Small intestine (tissue), 7 donors: Measurements from ENCODE around the gene AQP3. TPM values are rescaled to one million over a fixed set of nuclear protein-coding genes. Genes with fewer than 3 reads are reported as not detected.
A peak's percentile ranks its signal among the peaks of the same experiment; 100 is the strongest.

ENCODE experiments used
- DNase-seq, 2 donors: peaks; one replicate each; pipeline versions ENCODE4 v3.0.0 to v3.0.0-alpha.2; 2013
- FAIRE-seq: peaks from 2 replicates; lab custom pipeline; 2012; peaks lifted over from hg19 to GRCh38; lab: Jason Lieb, UNC
- H3K27ac ChIP-seq, 3 donors: one replicate each; pipeline ENCODE4 v1.5.1; 2013; ENCODE audit warnings: low read length in 2 of 3, mild to moderate bottlenecking in 2 of 3, control low read depth in 1 of 3, inconsistent platforms in 1 of 3, low read depth in 1 of 3, moderate library complexity in 1 of 3
- H3K27me3 ChIP-seq, 3 donors: one replicate each; pipeline ENCODE4 v1.6.1; 2013; ENCODE audit warnings: low read length in 3 of 3, inconsistent platforms in 1 of 3; ENCODE audit not compliant: control insufficient read depth in 3 of 3, insufficient read depth in 3 of 3
- H3K36me3 ChIP-seq, 3 donors: one replicate each; pipeline ENCODE4 v1.6.1; 2013; ENCODE audit warnings: low read length in 3 of 3, inconsistent platforms in 1 of 3, low read depth in 1 of 3, mild to moderate bottlenecking in 1 of 3, moderate library complexity in 1 of 3; ENCODE audit not compliant: control insufficient read depth in 3 of 3, insufficient read depth in 2 of 3
- H3K4me1 ChIP-seq, 3 donors: one replicate each; pipeline ENCODE4 v1.6.1; 2013; ENCODE audit warnings: low read length in 2 of 3, inconsistent platforms in 1 of 3, low read depth in 1 of 3, mild to moderate bottlenecking in 1 of 3, moderate library complexity in 1 of 3; ENCODE audit not compliant: control insufficient read depth in 3 of 3, insufficient read depth in 2 of 3
- H3K4me3 ChIP-seq, 3 donors: one replicate each; pipeline ENCODE4 v1.5.1; 2013; ENCODE audit warnings: low read length in 3 of 3, control low read depth in 1 of 3, inconsistent platforms in 1 of 3, low read depth in 1 of 3, mild to moderate bottlenecking in 1 of 3, moderate library complexity in 1 of 3
- H3K9me3 ChIP-seq, 2 donors: one replicate each; pipeline ENCODE4 v1.6.1; 2013; ENCODE audit warnings: low read depth in 1 of 2, low read length in 1 of 2; ENCODE audit not compliant: control insufficient read depth in 2 of 2, insufficient read depth in 1 of 2
- WGBS, 3 donors: extraction: QIAGEN DNeasy Blood & Tissue Kit; methylation state at CpG; one replicate each; pipeline ENCODE4 v1.1.7; 2013; 5-methylcytosine and 5-hydroxymethylcytosine counted together
- polyA plus RNA-seq, 4 donors: library from polyadenylated mRNA; stranded (reverse) in 3 of 4; unstranded in 1 of 4; fragments of 200-250 nt in 3 of 4; fragments of 120-200 nt in 1 of 4; gene quantifications; one replicate each; pipeline versions ENCODE4 v1.2.1 to v1.2.3, GENCODE V29; 2013
- donor health status: healthy with polysubstance abuse.
- donor health status: control.
- donor health status: control.
- donor health status: Bipolar disorder and iron deficiency.
- donor health status: healthy.

Gene AQP3
- polyA plus RNA-seq, 4 donors, result 36.6 to 173 (median 138) TPM

DNA sequence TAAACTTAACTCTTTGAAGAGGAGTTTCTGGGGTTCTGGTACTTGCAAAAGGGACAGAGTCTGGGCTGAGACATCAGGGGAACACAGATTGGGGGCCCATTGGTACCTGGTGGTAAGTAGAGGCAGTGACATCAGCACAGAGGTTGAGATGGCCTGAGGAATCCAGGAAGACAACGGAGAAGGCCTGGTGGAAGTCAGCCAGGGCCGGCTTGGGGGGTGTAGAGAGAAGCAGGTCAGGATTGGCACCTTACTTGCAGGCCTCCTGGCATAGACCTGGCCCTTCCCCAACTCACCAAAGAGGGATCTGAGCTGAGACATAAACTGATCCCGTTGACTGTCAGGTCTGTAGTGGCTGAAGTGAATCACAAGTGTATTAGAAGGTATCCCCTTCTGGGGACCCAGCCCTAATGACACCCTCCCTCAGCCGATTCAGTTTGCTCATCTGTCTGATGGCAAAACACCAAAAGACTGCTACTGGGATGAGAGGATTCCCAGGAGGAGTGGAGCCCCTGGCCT is 20.9 kb upstream of the AQP3 start:
- no peak for FAIRE-seq
- Histone ChIP-seq H3K9me3 (no peaks in the 10 kb centered on the region), H3K27me3 (no peaks in the 10 kb centered on the region), H3K4me1 (peaks cover 0 to 10% (median 0%) of the 10 kb centered on the region in 3 donors), H3K36me3 (peaks cover 26 to 87% (median 27%) of the 10 kb centered on the region in 3 donors), H3K27ac (no peak overlapping the region), H3K4me3 (no peak overlapping the region)
- no peak for DNase-seq
- 78 to 84% (median 83%) methylated on average over 4 of the region's 4 CpGs for WGBS, 3 donors

DNA sequence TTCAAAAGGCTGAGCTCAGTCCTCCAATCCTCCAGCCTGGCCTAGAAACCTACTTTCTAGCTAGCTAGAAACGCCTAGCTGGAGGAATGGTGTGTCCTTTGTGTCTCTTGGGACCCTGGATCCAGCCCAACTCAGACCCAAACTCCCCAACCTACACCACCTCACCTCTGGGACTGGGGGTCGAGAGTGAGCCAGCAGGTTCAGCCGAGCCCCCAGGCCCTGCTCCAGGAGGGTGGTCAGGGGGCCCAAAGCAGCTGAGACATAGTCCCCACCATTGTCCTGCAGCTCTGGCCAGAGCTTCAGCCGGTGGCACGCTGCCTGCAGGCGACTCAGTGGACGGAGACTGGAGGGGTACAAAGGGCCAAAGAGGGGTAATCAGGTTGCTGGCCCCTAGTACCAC is 20.1 kb upstream of the AQP3 start:
- H3K4me1 ChIP-seq, result peaks cover 0 to 7% (median 0%) of the 10 kb centered on the region in 3 donors
- H3K4me3 ChIP-seq, result no peak overlapping the region
- H3K27ac ChIP-seq, result no peak overlapping the region
- FAIRE-seq, result no peak
- peaks cover 27 to 94% (median 28%) of the 10 kb centered on the region in 3 donors for H3K36me3 ChIP-seq
- no peaks in the 10 kb centered on the region for H3K9me3 ChIP-seq
- no peaks in the 10 kb centered on the region for H3K27me3 ChIP-seq
- no peak for DNase-seq
- 81 to 91% (median 89%) methylated on average over 7 of the region's 7 CpGs for WGBS, 3 donors

DNA sequence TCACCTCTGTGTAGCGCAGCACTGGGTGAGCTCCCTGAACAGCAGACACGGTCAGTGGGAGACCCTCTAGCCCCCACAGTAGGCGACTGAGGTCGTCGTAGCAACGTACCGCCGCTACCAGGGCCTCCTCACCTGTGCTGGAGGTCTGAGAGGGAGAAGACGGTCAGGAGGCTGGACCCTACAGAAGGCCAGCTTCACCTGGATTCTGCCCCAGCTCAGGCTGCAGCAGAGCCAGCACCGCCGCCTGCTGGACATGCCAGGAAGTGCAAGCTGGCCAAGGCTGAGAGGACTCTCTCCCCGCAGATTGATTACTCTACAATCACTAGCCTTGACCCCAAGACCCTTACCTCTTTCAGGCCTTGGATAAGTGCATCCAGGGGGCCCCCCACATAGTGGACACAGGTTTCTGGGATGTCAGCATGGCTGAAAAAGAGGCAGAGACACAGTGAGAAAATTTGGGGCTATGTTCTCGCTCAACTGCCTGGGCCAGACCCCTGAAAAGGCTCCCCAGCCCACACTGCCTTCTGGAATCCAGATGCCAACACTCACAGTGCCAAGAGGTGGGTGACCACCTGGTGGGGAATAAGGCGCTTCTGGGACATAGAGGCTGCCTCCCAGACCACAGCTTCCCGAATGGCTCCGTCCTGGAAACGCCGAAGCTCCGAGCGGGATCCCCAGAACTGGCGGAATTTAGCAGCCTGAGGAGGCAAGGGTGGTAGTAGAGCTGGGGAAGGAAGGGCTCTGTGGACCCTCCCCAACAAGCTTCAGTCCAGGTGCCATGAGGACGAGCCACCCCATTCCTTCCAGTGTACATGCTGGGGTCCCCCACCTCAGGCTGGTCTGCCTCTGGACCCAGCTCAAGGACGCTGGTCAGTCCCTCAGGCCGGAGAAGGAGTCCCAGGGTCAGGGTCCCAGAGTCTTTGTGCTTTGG is 19.4 kb upstream of the AQP3 start:
- peak; percentile 62 to 69 for DNase-seq
- no peak for FAIRE-seq
- Histone ChIP-seq H3K4me1 (peaks cover 0 to under 1% (median 0%) of the 10 kb centered on the region in 3 donors), H3K9me3 (no peaks in the 10 kb centered on the region), H3K27me3 (no peaks in the 10 kb centered on the region), H3K4me3 (no peak overlapping the region), H3K36me3 (peaks cover 27 to 95% (median 28%) of the 10 kb centered on the region in 3 donors), H3K27ac (no peak overlapping the region)
- WGBS, 3 donors, result 71 to 79% (median 76%) methylated on average over 21 to 24 of the region's 24 CpGs

DNA sequence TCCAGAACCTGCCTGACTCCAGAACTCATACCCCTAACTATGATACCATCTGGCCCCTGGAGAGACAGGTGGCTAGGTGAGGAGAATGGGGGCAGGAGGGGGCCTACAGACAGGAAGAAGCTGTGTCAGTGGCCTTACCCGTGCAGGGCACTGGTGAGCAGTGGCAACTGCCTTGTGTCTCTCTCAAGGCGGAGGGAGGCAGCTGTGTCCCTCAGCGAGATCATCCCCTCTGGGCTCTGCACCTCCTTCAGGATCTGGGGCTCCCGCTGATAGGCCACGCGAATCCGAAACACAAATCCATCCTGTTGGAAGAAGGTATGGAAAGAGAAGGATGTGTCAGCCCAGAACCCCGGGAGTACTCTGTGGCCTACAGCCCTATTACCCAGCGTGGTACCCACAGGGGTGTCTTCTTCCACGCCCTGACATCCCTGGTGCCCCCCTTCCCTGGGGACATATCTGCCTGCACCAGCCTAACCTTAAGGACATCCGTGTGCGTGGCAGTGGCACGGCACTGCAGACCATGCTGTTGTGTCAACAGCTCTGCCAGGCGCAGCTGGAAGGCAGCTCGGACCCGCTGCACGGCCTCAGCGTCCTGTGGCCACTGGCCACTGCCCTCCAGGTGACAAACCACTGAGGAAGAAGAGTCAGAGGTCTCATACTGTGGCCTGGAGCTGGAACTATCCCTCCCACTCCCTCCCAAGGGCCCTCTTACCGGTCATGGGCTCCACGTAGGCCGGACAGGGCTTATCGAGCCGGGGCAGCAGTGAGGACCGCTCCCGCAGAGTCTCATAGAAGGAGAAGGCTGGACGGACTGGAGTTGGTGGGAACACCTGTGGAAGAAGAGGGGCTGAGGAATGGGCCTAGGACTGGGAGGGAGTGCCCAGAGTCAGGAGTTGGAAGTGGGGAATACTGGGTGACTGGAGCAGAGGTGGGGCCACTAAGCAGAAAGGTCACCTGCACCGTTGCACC is 18.5 kb upstream of the AQP3 start:
- 95 to 96% (median 95%) methylated on average over 27 of the region's 27 CpGs for WGBS, 3 donors
- Histone ChIP-seq H3K36me3 (peaks cover 24 to 96% (median 28%) of the 10 kb centered on the region in 3 donors), H3K4me3 (no peak overlapping the region), H3K4me1 (no peaks in the 10 kb centered on the region), H3K27me3 (no peaks in the 10 kb centered on the region), H3K27ac (no peak overlapping the region), H3K9me3 (no peaks in the 10 kb centered on the region)
- FAIRE-seq (no peak), DNase-seq (no peak)

DNA sequence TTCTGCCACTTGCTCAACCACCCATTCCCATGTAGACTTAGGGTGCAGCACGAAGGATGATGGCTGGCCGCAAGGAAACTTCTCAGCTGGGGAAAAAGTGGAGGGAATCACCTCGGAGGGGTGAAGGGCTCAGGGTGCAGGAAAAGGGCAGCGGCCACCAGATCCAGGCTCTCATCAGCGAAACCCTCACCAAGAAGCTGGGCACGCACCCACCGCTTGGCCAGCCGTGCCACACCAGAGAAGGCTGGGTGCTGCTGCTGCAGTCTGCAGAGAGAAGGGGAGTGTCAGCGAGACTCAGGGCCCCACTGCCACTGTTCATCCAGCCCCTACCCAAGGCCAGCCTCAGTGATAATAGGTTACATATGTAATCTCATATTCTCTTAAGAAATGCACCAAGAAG is 17.7 kb upstream of the AQP3 start:
- H3K4me1 ChIP-seq, result no peaks in the 10 kb centered on the region
- H3K27me3 ChIP-seq, result no peaks in the 10 kb centered on the region
- DNase-seq (no peak), FAIRE-seq (no peak)
- H3K4me3 ChIP-seq, result no peak overlapping the region
- WGBS, 3 donors, result 93 to 97% (median 97%) methylated on average over 9 of the region's 9 CpGs
- no peaks in the 10 kb centered on the region for H3K9me3 ChIP-seq
- H3K27ac ChIP-seq, result no peak overlapping the region
- H3K36me3 ChIP-seq, result peaks cover 24 to 98% (median 28%) of the 10 kb centered on the region in 3 donors

DNA sequence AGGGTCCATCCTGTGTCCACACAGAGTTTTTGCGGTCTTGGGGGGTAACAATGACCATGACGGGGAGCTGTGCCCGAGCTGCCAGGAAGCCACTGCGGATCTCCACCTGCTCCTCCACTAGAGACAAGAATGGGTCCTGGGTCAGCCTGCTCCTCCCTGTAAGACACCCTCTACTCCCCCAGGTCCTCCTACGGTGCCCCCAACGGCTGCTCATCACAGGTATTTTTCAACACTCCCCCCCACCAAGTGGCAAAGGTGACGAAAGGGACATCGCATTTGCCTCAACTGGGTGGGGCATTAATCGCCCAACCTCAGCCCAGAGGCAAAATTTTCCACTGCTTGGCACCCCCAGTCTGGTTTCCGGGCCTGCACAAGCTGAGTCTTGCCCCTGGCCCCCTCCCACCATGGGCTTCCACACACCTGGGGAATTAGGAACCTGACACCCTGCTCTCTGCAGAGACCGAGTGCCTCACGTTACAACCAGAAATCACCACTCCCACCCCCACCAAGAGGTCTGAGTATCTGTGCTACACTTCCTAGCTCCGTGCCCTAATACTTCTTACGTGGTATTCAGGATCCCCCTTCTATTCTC is 16.7 kb upstream of the AQP3 start:
- peaks cover 0 to 2% (median 0%) of the 10 kb centered on the region in 3 donors for H3K4me1 ChIP-seq
- WGBS, 3 donors, result 91 to 96% (median 93%) methylated on average over 14 of the region's 14 CpGs
- H3K27ac ChIP-seq, result no peak overlapping the region
- DNase-seq, result no peak
- peaks cover 24 to 91% (median 25%) of the 10 kb centered on the region in 3 donors for H3K36me3 ChIP-seq
- no peaks in the 10 kb centered on the region for H3K9me3 ChIP-seq
- H3K27me3 ChIP-seq, result no peaks in the 10 kb centered on the region
- no peak for FAIRE-seq
- H3K4me3 ChIP-seq, result no peak overlapping the region

DNA sequence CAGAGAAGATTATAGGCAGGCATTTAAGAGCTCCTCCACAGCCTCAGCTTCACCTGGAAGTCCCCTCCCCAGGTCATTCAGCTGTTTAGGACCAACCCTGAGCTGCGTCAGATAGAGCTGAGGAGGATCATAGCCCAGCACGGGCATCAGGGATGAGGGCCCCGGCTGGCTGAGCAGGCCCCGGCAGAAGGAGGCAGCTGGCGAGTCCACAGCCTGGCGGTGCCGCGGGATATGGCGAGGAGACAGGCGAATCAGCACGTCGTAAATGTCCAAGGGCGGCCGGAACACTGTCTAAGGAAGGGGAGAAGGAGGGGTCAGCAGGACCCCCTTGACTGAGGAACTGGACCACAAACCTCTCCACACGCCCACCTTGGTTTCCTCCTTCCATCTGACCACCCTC is 15.8 kb upstream of the AQP3 start:
- no peaks in the 10 kb centered on the region for H3K9me3 ChIP-seq
- peaks cover 4 to 7% (median 5%) of the 10 kb centered on the region in 3 donors for H3K4me1 ChIP-seq
- H3K27ac ChIP-seq, result no peak overlapping the region
- H3K36me3 ChIP-seq, result peaks cover 20 to 81% (median 22%) of the 10 kb centered on the region in 3 donors
- 84 to 91% (median 86%) methylated on average over 15 of the region's 15 CpGs for WGBS, 3 donors
- no peak overlapping the region for H3K4me3 ChIP-seq
- no peaks in the 10 kb centered on the region for H3K27me3 ChIP-seq
- no peak for DNase-seq
- FAIRE-seq, result no peak
